D721Med (cell line): Measurements from ENCODE around the gene MESD.

ENCODE experiments used
- DNase-seq: peaks from one replicate; pipeline ENCODE4 v3.0.0; 2011; ENCODE audit warnings: low spot score; ENCODE audit not compliant: insufficient read length
- FAIRE-seq: peaks from 2 replicates; lab custom pipeline; 2011; peaks lifted over from hg19 to GRCh38; lab: Jason Lieb, UNC
- CTCF ChIP-seq: IDR thresholded peaks from 2 replicates; pipeline ENCODE4 v1.5.1; 2012; ENCODE audit warnings: mild to moderate bottlenecking, control low read depth; ENCODE audit not compliant: insufficient read depth; ENCODE audit errors: missing control alignments

MESD gene

GRCh38 chr15:80982839-80983238 is 6.8 kb downstream of the MESD start:
- no peak for DNase-seq
- TF ChIP-seq CTCF: no peak
- FAIRE-seq: no peak

DNA sequence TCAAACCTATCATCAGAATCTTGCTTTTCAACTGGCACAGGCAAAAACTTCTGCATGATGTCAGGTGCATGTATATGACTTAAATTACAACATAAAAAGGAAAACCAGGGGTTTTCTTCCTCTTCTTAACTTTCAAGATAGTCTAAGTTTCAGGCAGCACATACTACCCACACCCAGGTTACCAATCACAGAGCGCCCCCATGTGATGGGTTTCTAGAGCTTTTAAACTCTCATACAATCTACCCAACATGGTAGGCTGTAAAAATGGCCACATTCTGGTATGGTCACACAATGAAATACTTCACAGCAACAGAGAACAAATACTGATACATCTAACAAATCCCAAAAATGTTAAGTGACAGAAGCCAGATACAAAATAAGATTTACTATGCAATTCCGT is 7.4 kb downstream of the MESD start:
- DNase-seq: no peak
- no peak for FAIRE-seq
- TF ChIP-seq CTCF: no peak

- FAIRE-seq: no peak
- no peak for DNase-seq
- no peak for TF ChIP-seq CTCF
Measured at GRCh38 chr15:80979538-80980200, 9.9 kb downstream of the MESD start.

- TF ChIP-seq CTCF: no peak
- DNase-seq (no peak), FAIRE-seq (no peak)
Measured at GRCh38 chr15:80978685-80979329, 10.8 kb downstream of the MESD start.

- DNase-seq: peak; percentile 72
- peak; percentile 71 for TF ChIP-seq CTCF
- no peak for FAIRE-seq
Measured at GRCh38 chr15:80977627-80978036, 12.0 kb downstream of the MESD start.

DNA sequence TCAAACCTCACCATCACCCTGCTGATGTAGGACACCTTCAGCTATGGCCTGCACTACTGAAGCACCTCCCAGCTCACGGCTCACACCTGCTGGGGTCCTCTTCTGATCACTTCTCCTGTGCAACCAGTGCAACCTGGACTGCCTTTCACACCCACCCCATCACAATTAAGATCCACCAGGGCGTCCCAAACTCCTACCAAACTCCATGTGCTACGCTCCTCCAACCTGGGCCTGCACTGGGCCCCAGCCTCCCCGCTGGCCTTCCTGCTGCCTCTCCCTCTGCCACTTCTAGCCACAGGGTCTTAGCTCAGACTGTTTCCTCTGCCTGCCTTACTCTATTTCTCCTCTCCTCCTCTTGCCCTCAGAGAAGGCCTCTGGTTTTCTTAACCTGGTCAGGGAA is 12.8 kb downstream of the MESD start:
- FAIRE-seq (no peak), DNase-seq (no peak)
- TF ChIP-seq CTCF: no peak

DNA sequence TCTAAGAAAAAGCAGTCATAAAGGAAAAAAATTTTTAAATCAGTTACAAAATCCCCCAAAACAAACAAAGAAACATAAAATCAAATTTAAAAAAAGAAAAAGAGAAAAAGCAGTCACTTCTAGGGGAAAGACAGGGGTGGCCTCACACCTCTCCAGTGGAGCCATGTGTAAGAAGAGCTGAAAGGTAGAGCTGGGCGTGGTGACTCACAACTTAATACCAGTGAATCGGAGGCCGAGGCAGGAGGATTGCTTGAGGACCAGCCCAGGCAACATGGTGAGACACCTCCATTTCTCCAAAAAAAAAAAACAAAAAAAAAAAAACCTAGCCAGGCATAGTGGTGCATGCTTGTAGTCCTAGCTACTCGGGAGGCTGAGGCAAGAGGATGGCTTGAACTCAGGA is 14.7 kb downstream of the MESD start:
- DNase-seq (no peak), FAIRE-seq (no peak)
- no peak for TF ChIP-seq CTCF
